AG20443 (cell line): ENCODE measurements around the gene TTLL6.
A peak's percentile ranks its signal among the peaks of the same experiment; 100 is the strongest.
"Not testable (repeated sequence)": the region's sequence is repeated elsewhere in the genome, so short reads cannot be mapped to it uniquely, and the experiment has no call there.

Experiments
- DNase-seq: peaks from one replicate; pipeline ENCODE4 v3.0.0; 2012; ENCODE audit warnings: low spot score, mixed read lengths

TTLL6 gene

DNA sequence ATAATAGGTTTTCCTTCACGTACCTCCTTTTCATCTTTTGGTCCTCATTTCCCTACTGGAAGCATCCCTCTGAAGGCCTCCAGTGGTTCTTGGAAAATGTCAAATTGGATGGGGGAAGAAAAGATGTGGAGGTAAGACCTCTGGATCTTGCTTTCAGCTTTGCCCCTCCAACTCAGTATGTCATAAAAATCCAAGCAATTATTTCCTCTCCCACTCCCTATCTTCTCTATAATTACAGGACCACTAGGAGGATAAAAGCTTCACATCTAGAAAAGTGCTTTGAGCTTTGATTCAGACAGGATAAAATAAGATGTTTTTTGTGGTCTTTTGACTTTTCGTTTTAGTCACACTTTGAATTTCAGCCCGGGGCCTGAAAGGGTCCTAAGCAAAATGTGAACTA lies 1.7 kb downstream of the TTLL6 start:
- DNase-seq, result no peak

DNA sequence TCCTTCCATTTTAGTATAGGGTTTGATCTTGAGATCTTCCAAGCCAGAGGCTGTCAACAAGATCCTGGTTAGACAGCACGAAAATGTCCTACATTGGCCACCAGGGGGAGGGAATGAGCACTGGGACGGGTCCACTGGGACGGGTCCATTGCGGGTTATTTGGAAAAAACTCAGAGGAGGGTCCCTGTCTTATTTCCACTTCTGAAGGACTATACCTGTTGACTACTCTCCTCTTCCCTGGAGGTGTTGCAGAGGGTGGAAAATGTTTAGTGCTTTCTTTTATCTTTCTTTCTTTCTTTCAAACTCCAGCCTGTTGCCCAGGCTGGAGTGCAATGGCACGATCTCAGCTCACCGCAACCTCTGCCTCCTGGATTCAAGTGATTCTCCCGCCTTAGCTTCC lies 2.5 kb downstream of the TTLL6 start:
- peak; percentile 82 for DNase-seq

DNA sequence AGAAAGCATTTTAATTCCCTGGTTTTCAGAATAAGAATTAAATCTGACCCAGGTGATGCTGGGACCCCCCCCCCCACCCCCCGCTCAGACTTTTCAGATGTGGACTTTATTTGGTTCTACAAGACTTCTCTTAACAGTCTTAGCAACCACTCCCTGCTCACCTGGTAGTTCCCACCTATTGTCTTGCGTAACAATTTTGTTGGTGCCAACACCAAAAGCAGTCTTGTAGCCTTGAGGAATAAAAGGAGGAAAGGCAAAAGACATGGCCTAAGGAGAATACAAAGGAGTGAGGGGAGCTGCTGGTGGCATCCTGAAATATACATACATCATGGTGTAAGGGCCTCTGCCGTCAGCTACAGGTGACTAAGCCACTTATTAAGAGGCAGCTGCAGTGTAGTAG lies 5.0 kb downstream of the TTLL6 start:
- DNase-seq, result no peak

DNA sequence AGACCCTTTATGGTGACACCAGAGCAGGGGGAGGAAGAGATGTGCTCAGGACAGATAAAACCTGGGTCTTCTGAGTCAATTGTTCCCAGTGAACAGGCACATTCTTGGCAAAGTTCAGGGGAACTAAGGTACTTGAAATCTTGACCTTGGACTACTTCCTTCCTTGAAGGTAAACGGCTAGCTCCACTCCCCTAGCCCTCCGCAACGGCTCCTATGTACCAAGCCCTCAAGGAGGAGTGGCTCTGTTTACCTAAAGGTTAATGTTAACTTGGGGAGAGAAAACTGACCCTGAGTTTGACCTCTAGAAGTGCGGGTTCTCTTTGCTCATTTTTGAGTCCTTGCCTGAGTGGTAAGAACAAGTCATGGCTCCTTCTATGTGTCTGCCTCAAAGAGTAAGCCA lies 7.8 kb downstream of the TTLL6 start:
- DNase-seq, result no peak

DNA sequence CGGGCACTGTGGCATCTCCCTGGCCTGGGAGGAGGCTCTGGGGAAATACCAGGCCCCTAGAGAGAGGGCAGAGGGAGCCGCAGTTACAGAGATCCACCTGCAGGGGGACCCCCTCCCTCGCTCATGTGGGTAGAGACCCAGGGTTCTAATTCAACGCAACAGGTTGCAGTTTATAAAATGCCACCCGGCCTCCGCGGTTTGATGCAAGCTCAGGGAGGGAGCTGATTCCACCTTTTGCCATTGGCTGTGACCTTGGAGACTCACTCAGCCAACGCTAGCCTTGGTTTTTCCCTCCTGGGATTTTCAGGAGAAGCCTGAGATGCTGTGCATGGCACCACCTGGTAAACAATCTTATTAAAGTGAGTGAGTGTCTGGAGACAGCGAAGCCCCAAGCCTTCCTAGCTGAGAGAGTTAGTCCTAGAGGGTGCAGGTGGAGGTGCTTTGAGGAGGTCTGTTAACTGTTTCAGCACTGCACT lies 12.1 kb downstream of the TTLL6 start:
- DNase-seq, result peak; percentile 84

DNA sequence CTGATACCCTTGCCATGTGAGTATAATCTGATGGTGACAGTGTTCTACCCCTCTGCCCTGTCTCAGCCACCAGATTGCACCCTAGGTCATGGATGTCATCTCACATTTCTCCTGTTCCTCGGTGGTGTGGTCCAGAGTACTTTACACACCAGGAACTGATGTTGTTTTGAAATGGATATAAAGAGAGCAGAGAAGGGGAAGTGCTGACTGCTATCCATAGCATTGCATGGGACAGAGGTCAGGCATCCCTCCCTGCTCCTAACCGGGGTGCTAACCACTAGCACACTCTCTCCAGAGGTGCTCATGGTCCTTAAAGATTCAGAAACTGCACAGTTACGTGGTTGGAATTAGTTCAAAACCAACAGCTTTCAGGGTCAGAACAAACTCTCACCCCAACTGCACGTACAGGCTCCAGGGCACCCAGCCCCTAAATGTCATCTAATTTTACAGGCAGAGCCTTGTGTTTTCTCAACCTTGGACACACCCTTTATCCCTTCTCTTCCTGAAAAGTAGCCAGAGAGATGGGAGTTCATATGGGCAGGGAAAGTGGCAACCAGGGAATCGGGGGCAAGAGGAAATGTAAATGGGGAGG lies 16.3 kb downstream of the TTLL6 start:
- no peak for DNase-seq

DNA sequence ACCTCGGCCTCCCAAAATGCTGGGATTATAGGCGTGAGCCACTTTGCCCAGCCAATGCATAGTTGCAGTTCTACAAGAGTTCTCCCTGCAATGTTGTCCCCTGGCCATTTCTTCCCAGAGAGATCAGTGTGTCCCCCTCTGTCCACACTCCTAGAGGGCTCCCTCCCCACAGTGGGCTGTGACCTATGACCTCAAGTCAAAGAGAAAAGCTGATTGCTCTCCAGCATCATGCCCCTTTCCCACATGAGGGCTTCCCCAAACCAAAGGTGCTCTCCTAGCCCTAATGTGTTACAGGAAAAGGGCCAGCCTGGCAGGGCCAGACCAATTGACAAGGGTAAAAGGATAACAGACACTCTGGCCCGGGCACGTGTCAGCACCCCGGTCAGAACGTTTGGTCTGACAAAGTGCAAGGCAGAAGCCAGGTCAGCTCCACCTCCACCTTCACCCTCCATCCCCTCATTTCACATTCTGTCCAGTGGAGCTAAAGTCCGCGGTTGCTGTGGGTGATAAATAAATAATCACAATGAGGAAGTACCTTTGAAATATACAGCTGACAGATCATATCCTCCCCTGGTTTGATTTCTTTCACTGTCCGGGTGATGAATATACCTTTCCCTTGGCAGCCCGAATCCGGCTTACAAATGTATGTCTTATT lies 17.8 kb downstream of the TTLL6 start:
- no peak for DNase-seq

DNA sequence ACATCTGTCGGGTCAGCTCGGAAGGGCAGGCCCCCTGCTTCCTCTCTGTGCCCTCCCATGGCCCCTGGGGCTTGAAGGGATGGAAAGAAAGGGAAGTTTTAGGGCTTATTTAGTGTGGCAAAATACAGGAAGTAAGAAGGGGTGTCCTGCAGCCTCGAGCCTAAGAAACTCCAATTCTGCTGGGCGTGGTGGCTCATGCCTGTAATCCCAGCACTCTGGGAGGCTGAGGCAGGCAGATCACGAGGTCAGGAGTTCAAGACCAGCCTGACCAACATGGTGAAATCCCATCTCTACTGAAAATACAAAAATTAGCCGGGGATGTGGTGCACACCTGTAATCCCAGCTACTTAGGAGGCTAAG lies 20.9 kb downstream of the TTLL6 start:
- DNase-seq, result not testable (repeated sequence)

DNA sequence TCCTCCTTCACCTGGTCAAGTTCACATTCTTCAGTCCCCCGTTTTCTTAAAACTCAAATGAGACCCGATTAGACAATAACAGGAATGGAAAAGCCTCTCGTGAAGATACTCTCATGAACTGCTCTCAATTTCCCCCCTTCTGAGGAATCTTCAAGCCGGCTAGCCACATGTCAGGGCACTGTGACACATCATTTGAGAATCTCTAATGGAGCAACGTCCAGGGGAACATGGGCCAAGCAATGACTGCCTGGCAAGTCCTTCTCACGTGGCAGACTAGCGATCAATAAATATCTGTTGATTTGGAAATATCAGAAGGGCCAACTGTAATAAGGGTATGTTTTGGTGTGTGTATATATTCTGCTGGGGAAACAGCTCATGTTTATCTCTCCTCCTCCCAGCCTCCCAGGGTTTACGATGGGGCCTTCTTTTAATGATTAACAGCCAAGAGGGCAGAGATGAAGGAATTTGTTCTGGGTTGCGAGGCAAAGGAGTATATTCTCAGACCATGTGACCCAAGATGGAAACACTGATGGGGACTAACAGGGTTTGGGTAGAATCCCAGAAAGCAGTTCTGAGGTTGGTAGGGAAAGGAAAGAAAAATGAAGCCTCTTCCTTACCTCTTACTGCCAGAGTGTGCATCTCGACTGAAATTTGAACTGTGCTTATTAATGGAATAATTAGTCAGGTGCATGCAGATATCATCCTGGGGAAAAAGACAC lies 21.4 kb downstream of the TTLL6 start:
- DNase-seq, result peak; percentile 90

DNA sequence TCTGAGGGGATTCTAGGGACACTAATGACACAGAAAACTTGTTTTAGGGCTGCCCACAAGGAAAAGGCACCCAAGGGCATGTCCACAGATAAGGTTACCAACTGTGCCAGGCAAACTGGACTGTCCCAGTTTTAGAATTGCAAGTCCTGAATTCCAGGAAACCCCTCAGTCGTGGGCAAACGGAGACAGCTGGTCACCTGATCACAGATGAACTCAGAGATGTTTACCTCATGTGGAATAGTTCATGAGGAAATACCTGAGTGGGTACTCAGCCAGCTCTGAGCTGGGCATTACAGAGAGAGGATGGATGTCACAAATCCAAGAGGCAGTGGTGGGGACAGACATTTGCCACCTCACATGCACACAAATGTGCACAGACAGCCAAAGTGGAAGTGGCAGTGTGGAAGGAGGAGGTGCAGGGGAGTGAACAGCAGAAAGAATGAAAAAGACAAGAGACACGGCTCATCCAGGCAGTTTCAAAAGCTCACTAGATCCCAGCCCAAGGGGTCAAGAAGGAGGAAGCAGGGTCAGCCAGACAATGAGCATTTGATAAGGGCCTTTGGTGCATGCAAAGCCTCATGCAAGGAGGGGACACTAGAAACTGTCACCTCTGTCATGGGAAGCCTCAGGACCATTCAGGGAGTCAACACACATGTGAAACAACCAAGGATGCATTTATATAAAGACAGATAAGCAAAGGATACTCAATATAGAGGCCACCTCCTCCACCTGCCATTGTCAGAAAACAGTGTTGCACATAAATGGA lies 24.8 kb downstream of the TTLL6 start:
- no peak for DNase-seq

DNA sequence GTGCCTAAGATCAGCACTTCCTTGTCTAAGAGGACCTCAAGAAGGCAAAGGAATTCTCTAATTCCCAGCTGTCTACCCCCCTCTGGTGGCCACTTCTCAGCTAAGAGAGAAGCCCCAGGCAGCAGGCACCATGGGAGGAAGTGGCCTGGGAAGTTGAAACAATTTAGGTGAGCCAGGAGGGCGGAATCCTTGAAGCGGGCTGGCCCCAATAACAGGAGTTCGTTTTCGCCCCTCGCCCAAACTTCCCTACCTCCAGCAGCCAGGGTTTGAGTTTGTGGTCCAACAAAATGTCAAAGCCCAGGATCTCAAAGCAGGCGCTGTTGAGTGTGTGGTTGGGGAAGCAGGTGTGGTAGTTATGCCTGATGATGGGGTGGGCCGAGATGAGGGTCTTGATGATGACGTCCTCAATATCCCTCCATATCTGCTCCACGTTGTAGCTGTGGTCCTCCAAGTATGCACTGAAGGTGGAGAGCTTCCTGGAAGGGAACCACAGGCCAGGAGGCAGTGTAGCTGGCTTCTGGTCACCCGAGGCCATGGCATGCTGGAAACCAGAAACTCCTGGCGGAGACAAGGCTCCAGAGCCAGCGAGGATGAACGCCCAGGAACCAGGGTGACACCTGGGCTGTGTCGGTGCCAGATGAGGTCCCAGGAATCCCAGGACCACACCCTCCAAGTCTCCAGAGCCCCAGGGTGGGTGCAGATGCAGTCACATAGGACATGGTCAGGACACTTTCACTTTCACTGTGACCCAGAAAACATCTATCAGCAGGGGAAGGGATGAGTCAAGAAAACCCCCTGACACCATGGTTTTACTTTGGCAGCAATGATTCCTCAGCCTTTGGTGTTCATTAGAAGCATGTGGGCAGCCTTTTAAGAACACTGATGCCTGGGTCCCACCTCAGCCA lies 25.6 kb downstream of the TTLL6 start:
- peak; percentile 84 for DNase-seq

DNA sequence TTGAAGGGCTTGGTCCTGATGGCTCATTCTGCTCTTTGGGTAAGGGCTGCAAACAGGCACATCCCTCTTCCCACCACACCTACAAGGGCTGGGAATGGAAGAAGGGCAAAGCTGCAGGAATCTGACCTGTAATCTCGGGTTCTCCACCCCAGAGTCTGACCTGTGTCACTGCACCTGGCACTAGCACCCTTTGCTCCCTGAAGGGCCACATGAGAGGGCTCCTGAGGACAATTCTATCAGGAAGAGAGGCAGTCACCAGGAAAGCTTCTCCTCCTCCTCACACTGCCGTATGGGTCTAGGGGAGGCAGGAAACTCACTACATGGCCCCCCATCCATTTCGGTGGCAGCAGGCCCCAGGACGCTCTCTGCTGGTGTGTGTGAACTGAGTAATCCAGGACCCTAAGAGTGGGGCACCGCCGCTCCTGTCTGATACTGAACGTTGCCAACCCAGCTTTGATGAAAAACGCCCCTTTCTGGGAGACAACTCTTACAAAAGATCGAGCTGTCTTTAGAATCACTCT lies 26.4 kb downstream of the TTLL6 start:
- no peak for DNase-seq

DNA sequence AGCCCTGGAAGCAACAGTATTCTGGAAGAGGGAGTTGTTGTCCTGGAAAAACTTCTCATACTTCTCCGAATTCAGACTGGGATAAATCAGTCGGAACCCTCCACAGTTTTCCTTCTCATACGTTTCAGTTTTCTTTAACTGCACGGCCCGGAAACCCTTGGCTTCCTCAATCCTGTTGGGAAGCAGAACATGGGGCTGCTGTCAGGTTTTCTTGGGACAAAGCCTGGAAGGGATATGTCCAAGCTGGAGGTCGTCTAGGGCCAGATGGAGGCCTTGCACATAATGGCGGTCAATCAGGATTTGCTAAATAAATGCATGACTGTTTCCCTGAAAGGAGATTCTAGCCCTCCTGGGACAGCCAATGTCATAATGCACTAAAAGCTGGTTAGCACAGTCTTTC lies 29.2 kb downstream of the TTLL6 start:
- no peak for DNase-seq

DNA sequence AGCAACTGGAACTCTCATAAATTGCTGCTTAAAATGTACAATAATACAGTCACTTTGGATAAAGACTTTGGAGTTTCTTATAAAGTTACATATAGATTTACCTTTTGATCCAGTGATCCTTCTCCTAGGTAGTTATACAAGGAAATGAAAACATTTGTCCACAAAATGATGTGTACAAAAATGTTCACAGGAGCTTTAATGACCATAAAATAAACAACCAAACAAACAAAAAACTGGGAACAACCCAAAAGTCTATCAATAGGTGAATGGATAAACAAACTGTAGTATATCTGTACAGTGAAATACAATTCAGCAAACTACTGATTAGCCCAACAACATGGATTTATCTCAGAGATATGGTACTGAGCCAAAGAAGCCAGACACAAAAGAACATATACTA lies 37.6 kb downstream of the TTLL6 start:
- no peak for DNase-seq

DNA sequence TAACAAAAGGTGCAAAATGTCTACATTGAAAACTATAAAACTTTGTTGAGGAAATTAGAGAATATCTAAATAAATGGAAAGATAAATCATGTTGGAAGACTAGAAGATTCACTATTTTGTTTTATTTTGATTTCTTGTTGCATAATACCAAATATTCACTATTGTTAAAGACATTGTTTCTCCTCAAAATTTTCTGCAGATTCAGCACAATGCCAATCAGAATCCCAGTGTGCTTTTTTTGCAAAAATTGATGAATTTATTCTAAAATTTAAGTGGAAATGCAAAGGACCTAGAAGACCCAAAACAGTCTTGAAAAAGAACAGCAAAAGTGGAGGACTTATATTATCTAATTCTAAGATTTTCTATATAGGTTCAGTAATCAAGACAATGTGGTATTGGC lies 40.4 kb downstream of the TTLL6 start:
- no peak for DNase-seq

DNA sequence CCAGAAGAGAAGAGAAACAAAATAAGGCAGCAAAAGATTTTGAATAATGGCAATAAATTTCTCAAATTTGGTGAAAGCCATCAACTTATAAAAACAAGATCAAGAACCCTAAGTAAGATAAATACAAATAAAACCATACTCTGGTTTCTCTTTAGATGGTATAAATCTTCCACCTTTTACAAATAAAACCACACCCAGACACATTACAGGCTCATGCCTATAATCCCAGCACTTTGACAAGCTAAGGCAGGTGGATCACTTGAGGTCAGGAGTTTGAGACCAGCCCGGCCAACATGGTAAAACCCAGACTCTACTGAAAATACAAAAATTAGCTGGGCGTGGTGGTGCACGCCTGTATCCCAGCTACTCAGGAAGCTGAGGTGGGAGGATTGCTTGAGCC lies 43.8 kb downstream of the TTLL6 start:
- DNase-seq, result no peak

DNA sequence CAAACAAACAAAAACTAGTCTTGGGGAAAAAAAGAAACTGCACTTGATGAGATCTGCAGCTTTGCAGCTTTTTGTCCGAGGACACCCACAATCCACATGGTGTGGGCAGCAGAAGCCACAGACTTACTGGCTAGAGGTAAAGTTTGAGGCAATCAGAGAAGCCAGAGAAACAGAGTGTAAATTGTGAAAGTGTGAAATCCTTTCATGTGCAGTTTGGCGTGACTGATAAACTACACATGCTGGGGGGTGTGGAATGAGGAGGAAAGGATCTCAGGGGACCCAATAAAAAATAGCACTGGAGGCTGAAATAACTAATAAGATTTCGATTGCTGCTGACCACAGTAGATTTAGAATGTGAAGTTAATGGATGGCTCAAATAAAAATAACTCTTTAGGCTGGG lies 46.1 kb downstream of the TTLL6 start:
- no peak for DNase-seq

DNA sequence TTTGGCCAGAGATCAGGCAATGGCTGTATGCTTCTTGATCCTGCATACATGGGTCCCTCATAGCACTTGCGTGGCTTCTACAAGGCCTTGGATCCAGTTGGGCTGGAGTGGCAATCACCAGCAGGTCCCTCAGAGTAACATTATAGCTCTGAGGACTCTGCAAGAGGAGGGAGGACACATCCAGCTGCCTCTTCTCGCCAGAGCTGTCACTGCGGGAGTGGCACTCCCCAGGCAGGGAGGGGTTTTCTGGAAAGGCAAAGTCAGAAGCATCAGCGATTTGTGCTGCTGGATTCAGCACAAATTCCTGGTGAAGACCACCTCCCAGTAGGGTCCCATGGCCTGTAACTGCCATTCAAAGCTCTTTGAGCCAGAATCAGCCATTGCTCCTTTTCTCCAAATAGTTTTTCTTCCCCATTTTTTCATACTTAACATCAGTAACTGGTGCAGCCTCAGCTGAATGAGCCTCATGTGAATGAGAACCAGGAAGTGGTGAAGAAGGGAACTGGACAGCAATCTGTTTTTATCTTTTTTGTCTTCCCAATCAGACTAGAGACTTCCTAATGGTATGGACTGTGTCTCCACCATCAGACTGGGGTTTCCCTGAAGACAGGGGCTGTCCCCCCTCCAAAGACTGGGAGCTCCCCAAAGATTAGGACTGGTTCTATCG lies 47.9 kb downstream of the TTLL6 start:
- DNase-seq, result no peak

DNA sequence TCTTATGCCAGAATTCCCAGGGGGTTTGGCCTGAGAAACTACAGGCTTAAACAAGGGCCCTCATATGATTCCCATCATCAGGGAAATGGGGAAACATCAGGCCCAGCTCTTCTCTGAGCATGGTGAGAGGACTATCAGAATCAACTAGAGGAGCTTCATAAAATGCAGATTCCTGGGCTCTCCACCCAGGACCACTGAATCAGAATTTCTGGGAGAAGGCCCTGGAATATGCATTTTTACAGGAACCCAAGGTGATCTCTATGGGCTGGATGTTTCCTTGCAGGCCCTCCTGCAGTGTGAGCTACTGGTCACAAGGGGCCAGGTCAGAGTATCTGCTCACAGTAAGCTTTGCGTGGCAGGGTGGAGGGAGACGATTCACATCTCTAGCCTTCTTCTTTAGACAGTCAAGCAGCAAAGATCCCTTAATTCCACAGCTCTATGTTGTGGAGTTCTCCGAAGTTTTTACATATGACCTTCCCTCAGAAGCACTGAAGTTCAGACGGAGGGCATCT lies 49.7 kb downstream of the TTLL6 start:
- DNase-seq, result no peak

DNA sequence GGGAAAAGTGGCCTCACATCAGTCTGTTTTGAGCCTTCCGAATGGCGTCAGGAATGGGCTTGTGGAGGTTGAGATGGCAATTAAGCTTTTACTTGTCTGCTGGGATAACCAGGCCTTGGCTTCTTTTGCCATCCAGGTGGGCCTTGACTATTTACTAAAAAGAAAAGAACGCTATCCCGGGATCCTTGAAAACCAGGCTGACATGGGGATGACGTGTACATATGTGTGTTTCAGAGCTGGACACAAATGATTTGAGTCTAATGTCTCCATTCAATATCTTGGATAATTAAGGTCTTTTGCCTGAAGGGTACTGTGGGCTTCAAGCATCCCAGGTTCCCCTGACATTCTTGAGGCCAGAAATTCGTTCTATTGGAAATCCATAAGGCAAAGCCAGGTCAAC lies 55.9 kb downstream of the TTLL6 start:
- no peak for DNase-seq

DNA sequence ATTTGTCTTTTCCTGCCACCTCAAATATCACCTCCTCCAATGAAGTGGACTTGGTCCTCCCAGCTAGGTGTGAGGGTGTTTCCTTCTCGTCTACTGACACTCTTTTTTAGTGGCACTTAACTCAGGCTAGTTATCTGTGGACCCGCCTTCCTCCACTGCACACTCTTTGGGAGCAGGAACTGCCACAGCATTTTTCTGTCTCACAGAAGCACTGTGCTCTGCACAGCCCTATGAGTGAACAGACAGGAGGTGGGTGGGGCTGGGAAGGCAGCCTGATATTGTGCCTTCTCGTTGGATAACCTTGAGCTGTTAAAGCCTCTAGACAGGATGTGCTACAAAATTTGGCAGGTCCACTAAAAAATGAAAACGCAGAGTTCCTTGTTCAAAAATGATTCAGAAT lies 56.6 kb downstream of the TTLL6 start:
- DNase-seq, result no peak
